ENCODE data around the gene CACNA1H. TPM values are rescaled to one million over a fixed set of nuclear protein-coding genes. Genes with fewer than 3 reads are reported as not detected.

CACNA1H gene
- total RNA-seq, result 1 to 10 TPM; 1.1 to 1.5 (median 1.3) TPM
- total RNA-seq (2013), result 0.38 TPM

DNA sequence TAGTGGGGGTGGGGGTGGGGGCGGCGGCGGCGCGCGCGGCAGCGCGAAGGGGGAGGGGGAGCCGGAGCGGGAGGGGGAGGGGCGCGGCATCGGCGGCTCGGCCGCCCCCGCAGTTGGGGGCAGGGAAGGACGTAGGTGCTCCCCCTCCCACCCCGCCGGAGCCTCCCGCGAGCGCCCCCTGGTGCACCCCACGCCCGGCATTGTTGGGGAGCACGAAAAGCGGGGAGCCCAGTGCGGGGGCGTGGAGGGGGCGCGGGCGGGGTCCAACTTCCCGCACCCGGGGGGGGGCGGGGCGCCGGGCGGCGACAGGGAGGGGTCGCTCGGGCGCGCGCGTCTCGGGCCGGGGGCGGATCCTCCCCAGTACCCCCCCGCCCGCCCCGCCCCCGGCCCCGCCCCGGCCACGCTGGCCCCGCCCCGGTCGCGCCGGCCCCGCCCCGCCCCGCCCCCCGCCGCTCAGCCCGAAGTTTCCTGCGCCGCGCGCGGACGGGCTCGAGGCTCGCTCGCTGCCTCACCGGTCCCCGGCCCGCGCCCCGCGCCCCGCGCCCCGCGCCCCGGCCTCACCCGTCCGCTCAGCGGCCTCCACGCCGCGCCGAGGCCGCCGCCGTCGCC lies at the start of gene CACNA1H:
Gene CACNA1H (plus strand): TSS at position 456 of the 609 bp plus-strand sequence. CDS start 632 bp downstream, outside the sequence.
- peak; percentile 76 to 82 (median 81) for ATAC-seq
- intact Hi-C loops (cut with micrococcal nuclease), result no loop called here
- Mint-ChIP-seq H3K27me3 (ENCODE audit: low read depth in 2 of 2) (peaks cover 0 to 7% of the 10 kb centered on the region in 2 donors), H3K4me3 (peak within 1 kb of the TSS; percentile 71), H3K27ac (no peak within 1 kb of the TSS), H3K4me1 (no peaks in the 10 kb centered on the region), H3K36me3 (no peaks in the 10 kb centered on the region), H3K9me3 (no peaks in the 10 kb centered on the region)
- Histone ChIP-seq H3K36me3 (ENCODE audit: control insufficient read depth, insufficient read depth, low read length) (no peaks in the 10 kb centered on the region), H3K4me3 (ENCODE audit: low read length) (peak within 1 kb of the TSS; percentile 12), H3K9me3 (ENCODE audit: control insufficient read depth, insufficient read depth, low read length) (no peaks in the 10 kb centered on the region), H3K27me3 (ENCODE audit: control insufficient read depth, insufficient read depth, low read length) (peaks cover 19% of the 10 kb centered on the region), H3K4me1 (ENCODE audit: control insufficient read depth, insufficient read depth, low read length) (peaks cover 13% of the 10 kb centered on the region), H3K27ac (ENCODE audit: low read length) (no peak within 1 kb of the TSS)
- DNase-seq, result peak; percentile 50 to 75
- TF ChIP-seq, protein P1, sequence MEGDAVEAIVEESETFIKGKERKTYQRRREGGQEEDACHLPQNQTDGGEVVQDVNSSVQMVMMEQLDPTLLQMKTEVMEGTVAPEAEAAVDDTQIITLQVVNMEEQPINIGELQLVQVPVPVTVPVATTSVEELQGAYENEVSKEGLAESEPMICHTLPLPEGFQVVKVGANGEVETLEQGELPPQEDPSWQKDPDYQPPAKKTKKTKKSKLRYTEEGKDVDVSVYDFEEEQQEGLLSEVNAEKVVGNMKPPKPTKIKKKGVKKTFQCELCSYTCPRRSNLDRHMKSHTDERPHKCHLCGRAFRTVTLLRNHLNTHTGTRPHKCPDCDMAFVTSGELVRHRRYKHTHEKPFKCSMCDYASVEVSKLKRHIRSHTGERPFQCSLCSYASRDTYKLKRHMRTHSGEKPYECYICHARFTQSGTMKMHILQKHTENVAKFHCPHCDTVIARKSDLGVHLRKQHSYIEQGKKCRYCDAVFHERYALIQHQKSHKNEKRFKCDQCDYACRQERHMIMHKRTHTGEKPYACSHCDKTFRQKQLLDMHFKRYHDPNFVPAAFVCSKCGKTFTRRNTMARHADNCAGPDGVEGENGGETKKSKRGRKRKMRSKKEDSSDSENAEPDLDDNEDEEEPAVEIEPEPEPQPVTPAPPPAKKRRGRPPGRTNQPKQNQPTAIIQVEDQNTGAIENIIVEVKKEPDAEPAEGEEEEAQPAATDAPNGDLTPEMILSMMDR (IDR thresholded peaks at IDR 0.05), result peak; percentile 32
- WGBS (ENCODE audit: insufficient coverage), result 2% methylated on average over 84 of the region's 98 CpGs

- no peak overlapping the region for H3K27ac ChIP-seq (ENCODE audit: low read length)
- H3K9me3 ChIP-seq (ENCODE audit: control insufficient read depth, insufficient read depth, low read length), result no peaks in the 10 kb centered on the region
- Mint-ChIP-seq H3K4me1 (no peaks in the 10 kb centered on the region), H3K9me3 (no peaks in the 10 kb centered on the region), H3K36me3 (no peaks in the 10 kb centered on the region), H3K27me3 (ENCODE audit: low read depth in 2 of 2) (no peaks in the 10 kb centered on the region), H3K27ac (no peak overlapping the region), H3K4me3 (no peak overlapping the region)
- 29% methylated on average over 11 of the region's 11 CpGs for WGBS (ENCODE audit: insufficient coverage)
- no peak overlapping the region for H3K4me3 ChIP-seq (ENCODE audit: low read length)
- DNase-seq (no peak), ATAC-seq (no peak)
- intact Hi-C loops (cut with micrococcal nuclease), result no loop called here
- H3K36me3 ChIP-seq (ENCODE audit: control insufficient read depth, insufficient read depth, low read length), result no peaks in the 10 kb centered on the region
- H3K4me1 ChIP-seq (ENCODE audit: control insufficient read depth, insufficient read depth, low read length), result peaks cover 6% of the 10 kb centered on the region
- peaks cover 8% of the 10 kb centered on the region for H3K27me3 ChIP-seq (ENCODE audit: control insufficient read depth, insufficient read depth, low read length)
- TF ChIP-seq, protein P1 (IDR thresholded peaks at IDR 0.05), result no peak
These were observed 49.3 kb upstream of the CACNA1H start for GRCh38 chr16:1103636-1103980.

GRCh38 chr16:1105888-1106620 lies 46.9 kb upstream of the CACNA1H start:
- no peaks in the 10 kb centered on the region for H3K9me3 ChIP-seq (ENCODE audit: control insufficient read depth, insufficient read depth, low read length)
- no peak overlapping the region for H3K4me3 ChIP-seq (ENCODE audit: low read length)
- H3K4me1 Mint-ChIP-seq, result no peaks in the 10 kb centered on the region
- intact Hi-C loops (cut with micrococcal nuclease), result no loop called here
- H3K27ac Mint-ChIP-seq, result no peak overlapping the region
- DNase-seq, result peak in 1 of 2 donors; percentile 62
- 36% methylated on average over 26 of the region's 26 CpGs for WGBS (ENCODE audit: insufficient coverage)
- no peaks in the 10 kb centered on the region for H3K9me3 Mint-ChIP-seq
- no peaks in the 10 kb centered on the region for H3K36me3 ChIP-seq (ENCODE audit: control insufficient read depth, insufficient read depth, low read length)
- H3K27ac ChIP-seq (ENCODE audit: low read length), result no peak overlapping the region
- no peaks in the 10 kb centered on the region for H3K27me3 Mint-ChIP-seq (ENCODE audit: low read depth in 2 of 2)
- peaks cover 8% of the 10 kb centered on the region for H3K27me3 ChIP-seq (ENCODE audit: control insufficient read depth, insufficient read depth, low read length)
- H3K4me3 Mint-ChIP-seq, result no peak overlapping the region
- no peaks in the 10 kb centered on the region for H3K36me3 Mint-ChIP-seq
- peaks cover 6% of the 10 kb centered on the region for H3K4me1 ChIP-seq (ENCODE audit: control insufficient read depth, insufficient read depth, low read length)
- TF ChIP-seq, protein P1 (IDR thresholded peaks at IDR 0.05), result no peak
- ATAC-seq, result peak in 2 of 3 donors; percentile 39 to 59

Data from natural killer cell (primary cell).